ENCODE measurements around the gene IFI27L1. TPM values are rescaled to one million over a fixed set of nuclear protein-coding genes. Genes with fewer than 3 reads are reported as not detected.

Gene IFI27L1
- total RNA-seq, 3 donors from 2014 or later (not counting 1 experiment from before 2014, with no cell fraction given), result 10.1 to 15.1 (median 12.1) TPM

Other genes with a start within 250 kb of the IFI27L1 start
- not detected for gene FAM181A, start 154.0 kb upstream of the IFI27L1 start, total RNA-seq
- gene ASB2, start 104.7 kb upstream of the IFI27L1 start, total RNA-seq, result 1 to 10 TPM; 3.7 to 7.2 (median 4.8) TPM
- gene CCDC197, start 84.0 kb upstream of the IFI27L1 start, total RNA-seq, result not detected
- gene OTUB2, start 55.0 kb upstream of the IFI27L1 start, total RNA-seq, result under 1 TPM in 2 of 3 donors, not detected in 1; 0.09 to 0.13 TPM
- 100 to 1,000 TPM; 250 to 357 (median 296) TPM for gene DDX24, start 108 bp upstream of the IFI27L1 start, total RNA-seq
- 1 to 10 TPM in 1 of 3 donors, under 1 TPM in 2; 0.47 to 1.3 (median 0.52) TPM for gene IFI27, start 29.4 kb downstream of the IFI27L1 start, total RNA-seq
- gene IFI27L2, start 48.3 kb downstream of the IFI27L1 start, total RNA-seq, result 10 to 100 TPM; 36.3 to 55.1 (median 39.8) TPM
- under 1 TPM in 2 of 3 donors, not detected in 1; 0.52 to 0.58 TPM for gene PPP4R4, start 93.0 kb downstream of the IFI27L1 start, total RNA-seq
- gene SERPINA10, start 212.0 kb downstream of the IFI27L1 start, total RNA-seq, result not detected
- not detected for gene SERPINA6, start 242.0 kb downstream of the IFI27L1 start, total RNA-seq

All from natural killer cell (primary cell).